HuH-7 (cell line): ENCODE data around the gene ALG11.
"Not testable (repeated sequence)": the region's sequence is repeated elsewhere in the genome, so short reads cannot be mapped to it uniquely, and the experiment has no call there.

Source experiments
- DNase-seq: peaks from one replicate; pipeline ENCODE4 v3.0.0; 2011; ENCODE audit warnings: low spot score

The ALG11 gene, protein sequence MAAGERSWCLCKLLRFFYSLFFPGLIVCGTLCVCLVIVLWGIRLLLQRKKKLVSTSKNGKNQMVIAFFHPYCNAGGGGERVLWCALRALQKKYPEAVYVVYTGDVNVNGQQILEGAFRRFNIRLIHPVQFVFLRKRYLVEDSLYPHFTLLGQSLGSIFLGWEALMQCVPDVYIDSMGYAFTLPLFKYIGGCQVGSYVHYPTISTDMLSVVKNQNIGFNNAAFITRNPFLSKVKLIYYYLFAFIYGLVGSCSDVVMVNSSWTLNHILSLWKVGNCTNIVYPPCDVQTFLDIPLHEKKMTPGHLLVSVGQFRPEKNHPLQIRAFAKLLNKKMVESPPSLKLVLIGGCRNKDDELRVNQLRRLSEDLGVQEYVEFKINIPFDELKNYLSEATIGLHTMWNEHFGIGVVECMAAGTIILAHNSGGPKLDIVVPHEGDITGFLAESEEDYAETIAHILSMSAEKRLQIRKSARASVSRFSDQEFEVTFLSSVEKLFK

DNA sequence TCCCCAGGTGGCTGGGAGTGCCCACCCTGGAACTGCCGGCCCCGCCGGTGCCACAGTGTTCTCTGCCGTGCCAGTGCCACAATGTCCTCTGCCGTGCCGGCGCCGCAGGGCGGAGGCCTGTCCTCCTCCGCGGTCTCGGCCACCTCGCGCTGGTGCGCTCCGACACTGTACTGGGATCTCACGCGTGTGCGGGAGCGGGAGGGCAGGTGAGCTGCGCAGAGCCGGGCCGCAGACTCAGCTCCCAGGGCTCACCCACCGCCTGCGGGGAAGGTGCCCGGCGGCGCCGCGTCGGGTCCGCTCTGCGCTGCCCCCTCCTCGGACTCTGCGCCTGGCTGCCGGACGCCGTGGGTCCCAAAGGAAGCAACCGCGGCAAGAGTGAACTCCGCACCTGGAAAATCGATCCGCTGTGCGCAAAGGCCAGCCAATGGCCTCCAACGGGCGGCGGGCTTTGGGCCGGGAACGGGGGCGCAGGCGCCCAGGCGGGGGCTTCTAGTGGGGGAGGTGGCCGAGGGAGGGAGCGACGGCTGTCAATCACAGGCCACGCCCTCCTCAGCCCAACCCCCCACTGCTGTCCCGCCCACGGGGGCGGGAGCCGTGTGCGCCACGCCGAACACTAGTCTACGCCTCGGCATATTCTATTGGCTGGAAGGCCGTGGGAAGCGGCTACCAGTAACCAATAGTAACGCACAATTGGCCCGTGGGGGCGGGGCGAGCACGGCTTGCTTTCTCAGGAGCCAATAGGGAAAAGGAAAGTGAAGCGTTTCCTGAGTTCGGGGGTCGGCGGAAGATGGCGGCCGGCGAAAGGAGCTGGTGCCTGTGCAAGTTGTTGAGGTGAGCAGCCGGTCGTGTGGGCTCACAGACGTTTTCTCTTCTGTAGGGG lies at the start of gene ALG11:
TSS of gene ALG11 (plus strand) at position 767 of the 880 bp plus-strand sequence. CDS start at position 788, 21 bp downstream.
- DNase-seq: peak; percentile 85

DNA sequence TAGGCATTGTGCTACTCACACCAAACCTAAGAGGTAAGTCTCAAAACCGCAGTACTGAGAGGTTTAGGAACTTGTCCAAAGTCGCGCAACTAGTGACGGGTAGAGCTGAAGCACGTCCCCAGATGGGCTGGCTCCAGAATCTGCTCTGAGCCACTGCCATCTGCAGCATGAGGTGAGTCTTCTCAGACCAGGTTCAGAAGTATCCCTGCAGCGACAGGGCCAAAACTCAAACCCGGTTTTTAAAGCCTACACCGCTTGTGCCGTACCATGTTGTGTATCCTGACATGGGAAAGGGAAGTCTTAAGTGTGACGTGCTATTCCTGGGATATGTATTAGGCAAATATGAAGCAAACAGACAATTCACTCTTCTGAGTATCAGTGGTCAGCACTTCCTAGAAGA lies 46.0 kb upstream of the ALG11 start:
- no peak for DNase-seq

DNA sequence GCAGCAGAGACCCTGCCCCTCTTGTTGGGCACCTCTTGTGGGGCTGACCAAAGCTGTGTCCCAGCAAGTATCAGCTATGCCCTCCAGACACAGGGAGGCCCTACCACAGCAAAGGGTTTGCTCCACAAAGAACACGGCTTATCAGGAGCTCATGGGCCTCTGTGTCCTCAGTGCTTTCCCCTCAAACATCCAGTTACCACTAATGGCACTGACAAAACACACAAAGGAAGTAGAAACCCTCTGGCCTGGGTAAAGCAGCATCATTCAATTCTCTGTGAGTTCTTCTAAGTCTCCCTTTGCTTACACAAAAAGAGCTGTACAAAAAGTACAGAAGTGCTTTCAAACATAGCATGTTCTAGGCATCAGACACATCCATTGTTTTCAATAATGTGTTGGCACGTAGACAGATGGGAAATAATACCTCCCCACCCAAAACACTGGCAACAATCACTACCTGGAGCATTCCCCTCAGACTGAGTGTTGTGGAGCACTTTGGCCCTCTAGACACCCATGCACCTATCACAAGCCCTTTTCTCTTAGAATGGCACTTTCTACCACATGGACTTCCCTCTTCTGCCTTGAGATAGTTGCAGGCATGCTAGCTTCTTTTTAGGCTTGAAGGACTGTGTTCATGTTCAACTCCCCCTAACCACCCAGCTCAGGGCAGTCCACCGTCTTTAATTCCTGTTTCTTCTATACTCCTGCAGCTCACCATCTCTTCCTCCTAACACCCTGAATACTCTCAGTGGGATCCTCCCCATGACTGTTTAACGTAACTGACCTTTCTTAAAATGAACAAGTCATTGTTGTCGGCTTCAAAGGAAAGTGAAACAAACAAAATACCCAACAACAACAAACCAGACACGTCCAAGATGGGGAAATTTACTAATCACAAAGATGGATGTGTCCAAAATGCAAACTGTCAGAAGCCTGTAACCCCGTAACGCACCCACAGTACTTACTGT lies 44.4 kb upstream of the ALG11 start:
- DNase-seq: no peak

DNA sequence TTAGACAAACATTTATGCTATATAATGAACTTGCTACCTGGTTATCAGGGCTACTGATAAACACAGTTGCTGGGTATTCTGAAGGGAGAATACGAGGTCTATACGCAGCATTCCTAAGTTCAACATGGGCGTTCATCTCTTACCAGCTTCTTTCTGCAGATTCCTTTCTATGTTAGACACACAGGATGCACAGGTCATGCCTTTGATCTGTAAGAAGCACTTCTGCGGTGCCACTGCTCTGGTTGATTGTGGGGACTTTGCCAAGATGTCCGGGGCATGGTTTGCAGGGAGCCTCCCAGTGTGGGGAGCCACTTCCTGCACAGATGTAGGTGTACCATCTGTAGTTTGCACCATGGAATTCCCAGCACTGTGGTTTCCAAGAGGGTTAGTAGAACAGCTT lies 41.8 kb upstream of the ALG11 start:
- no peak for DNase-seq

DNA sequence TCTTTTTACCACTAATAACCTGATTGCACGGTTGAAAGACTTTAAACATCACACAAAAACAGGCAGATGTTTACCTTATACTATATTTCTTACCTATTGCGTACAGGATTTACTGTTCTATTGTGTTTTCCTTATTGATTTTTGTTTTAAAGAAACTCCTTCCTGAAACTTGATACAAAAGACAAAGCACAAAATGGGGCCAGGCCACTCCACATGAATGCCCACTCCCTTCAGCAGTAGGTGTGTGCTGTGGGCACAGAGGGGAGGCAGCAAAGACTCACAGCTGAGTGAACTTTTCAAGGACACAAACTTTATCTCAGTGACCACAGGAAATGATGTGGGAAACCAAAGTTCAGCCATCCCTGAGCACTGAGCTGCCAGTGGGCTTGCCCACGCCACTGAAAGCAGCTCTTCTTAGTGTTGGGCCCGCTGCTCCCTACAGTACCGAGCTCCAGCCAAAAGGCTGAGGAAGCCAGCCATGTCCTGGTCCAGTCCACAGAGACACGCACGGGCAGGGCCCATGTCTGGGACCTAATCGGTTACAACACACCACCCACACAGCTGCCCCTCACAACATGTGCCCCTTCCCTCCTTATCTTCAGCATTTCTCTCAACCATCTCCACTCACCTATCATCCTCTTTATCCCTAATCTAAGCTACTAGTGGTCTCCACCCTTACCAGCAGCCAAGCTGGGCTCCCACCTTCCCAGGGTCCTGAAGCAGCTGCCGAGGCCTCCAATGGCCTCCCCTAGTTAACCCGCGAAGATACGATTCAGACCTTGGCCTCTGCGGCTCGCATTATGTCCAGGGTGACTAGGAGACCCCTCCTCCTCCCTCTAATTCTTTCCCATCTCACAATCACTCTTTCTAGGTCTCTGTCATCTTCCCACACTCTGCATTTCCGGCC lies 40.4 kb upstream of the ALG11 start:
- DNase-seq: no peak

DNA sequence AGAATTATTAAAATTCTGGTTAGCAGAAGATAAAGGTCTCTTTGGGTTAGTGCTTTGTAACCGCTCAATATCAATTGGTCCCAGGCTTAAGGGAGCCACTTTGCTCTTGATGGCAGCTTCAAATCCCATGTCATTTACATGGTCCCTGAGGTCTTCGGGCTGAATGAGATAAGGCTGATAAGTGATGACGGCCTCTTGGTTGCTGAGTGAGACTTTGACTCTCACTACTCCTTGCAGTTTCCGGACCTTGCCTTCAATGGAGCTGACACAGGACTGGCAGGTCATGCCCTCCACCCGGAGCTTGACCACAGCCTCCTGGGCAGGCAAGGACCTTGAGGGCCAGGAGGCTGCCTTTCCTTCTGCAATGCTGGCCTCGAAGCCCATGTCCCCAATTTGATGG lies 37.7 kb upstream of the ALG11 start:
- no peak for DNase-seq

DNA sequence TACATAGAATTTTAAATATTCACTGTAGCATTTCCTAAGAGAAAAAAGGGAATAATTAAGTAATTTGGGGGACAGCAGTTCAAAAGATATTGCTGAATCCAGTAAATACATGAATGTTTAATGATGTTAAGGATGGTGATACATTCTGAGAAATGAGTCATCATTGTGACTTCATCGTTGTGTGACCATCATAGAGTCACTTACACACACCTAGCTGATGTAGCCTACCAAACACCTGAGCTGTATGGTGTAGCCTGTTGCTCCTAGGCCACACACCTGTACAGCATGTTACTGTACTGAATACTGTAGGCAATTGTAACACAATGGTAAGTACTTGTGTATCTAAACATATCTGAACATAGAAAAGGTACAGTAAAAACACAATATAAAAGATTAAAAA lies 35.8 kb upstream of the ALG11 start:
- no peak for DNase-seq

DNA sequence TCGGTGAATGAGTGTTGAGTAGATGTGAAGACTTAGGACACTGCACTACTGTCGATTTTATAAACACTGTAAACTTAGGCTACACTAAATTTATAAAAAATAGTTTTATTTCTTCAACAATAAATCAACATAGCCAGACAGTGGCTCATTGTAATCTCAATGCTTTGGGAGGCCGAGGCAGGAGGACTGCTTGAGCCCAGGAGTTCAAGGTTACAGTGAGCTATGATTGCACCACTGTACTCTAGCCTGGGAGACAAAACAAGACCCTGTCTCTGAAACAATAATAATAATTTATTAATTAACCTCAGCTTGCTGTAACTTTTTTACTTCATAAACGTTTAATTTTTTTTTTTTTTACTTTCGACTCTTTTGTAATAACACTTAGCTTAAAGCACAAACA lies 35.3 kb upstream of the ALG11 start:
- no peak for DNase-seq

DNA sequence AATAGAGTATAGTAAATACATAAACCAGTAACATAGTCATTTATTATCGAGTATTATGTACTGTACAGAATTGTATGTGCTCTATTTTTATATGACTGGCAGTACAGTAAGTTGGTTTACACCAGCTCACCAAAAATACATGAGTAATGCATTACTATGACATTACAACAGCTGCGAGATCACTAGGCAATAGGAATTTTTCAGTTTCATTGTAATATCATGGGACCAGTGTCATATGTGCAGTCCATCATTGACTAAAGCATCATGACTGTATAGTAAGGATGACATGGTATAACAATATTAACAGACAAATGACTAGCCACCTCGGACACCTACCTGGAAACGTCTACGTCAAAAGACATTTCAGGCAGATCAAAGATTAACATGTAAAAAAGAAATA lies 34.6 kb upstream of the ALG11 start:
- DNase-seq: no peak

DNA sequence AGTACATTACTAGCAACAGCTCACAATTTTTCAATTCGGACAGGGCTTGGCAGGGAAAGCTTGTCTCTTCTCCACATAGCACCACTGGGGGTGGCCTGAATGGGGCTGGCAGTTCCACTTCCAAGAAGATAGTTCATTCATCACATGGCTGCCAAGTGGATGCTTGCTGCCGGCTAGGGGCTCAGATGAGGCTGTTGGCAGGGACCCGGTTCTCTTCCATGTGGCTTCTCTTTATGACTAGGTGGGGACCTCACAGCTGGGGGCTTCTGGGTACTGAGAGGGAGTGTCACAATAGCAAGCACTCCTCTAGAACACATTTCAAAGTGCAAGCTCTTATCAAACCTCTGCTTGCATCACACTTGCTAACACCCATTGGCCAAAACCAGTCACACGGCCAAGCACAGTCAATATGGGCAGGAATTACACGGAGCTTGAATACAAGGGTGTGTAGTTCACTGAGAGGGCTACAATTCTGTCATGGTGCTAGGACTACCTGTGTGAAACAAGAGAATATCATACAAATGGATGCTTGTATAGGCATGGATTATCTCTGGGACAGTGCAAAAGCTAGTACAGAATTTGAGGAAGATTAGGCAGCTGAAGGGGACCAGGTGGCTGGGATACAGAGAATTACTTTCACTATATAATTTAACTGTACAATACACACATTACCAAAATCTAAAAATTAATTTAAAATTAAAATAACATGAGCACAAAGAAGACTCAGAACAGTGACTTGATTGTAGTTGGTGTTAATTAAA lies 33.2 kb upstream of the ALG11 start:
- peak; percentile 58 for DNase-seq

DNA sequence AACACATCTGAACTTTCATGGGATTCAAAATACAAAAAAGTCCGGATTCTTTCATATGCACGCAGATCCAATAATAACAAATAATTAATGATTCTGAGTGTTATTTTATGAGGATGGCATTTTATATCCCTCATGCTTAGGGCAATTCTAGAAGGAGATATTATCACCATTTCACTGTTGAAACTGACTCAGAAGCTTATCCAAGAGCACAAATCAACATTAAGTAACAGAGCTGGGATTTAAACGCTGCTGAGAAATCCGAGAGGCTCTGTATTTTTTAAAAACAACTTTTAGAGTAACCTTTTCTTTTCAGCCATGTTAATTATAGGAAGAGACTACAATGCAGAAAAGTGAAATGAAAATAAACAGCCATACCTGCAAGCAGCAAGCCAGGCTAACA lies 31.3 kb upstream of the ALG11 start:
- no peak for DNase-seq

DNA sequence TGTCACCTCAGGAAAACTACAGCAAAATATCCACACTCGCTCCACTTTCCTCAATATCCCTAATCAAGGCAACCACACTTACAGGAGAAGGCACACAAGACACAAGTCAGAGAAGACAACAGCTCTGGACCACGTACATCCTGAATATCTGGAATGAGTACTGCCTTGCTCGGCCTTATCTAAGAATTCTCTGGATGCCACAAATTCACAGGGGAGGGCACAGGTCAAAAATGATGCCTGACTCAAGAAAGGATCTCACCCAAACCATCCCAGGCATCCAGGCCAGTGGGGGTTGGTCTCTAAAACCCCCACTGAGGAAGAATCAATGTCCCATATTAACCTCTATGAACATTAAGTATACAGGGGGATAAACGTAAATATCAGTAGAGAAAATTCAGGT lies 30.8 kb upstream of the ALG11 start:
- no peak for DNase-seq

DNA sequence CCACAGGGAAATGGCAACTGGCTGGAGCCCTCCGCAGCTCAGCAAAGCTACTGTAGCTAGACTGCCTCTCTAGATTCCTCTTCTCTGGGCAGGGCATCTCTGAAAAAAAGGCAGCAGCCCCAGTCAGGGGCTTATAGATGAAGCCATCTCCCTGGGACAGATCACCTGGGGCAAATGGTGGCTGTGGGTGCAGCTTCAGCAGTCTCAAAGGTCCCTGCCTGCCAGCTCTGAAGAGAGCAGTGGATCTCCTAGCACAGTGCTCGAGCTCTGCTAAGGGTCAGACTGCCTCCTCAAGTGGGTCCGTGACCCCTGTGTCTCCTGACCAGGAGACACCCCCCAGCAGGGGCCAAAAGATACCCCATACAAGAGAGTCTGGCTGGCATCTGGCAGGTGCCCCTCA lies 28.9 kb upstream of the ALG11 start:
- not testable (repeated sequence) for DNase-seq

DNA sequence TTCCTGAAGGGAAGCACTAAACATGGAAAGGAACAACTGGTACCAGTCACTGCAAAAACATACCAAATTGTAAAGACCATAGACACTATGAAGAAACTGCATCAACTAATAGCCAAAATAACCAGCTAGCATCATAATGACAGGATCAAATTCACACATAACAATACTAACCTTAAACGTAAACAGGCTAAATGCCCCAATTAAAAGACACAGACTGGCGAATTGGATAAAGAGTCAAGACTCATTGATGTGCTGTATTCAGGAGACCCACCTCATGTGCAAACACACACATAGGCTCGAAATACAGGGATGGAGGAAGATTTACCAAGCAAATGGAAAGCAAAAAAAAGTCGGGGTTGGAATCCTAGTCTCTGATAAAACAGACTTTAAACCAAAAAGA lies 27.3 kb upstream of the ALG11 start:
- not testable (repeated sequence) for DNase-seq

DNA sequence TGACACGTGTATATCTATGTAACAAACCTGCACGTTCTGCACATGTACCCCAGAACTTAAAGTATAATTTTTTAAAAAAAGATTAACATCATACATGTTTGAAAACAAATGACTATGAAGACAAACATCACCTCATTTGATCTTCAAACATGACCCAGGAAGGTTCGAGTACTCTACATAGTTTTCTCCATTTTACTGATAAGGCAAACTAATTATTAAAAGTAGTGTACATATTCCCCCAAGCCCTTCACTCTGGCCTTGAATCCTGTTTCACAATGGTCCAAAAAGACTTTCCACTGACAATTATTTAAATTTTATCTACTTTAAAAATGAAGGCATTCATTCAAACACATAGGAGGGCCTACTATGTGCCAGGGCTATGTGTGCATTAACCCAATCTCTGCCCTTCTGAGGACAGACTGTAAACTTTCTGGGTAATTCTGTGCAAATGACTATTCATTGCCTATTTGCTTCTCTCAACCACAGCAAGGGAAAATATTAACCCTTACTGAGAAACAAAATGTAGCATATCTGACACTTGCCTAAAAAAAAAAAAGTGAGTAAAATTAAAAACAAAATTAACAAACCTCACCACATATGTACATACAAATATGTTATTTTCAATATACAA lies 23.1 kb upstream of the ALG11 start:
- DNase-seq: no peak

DNA sequence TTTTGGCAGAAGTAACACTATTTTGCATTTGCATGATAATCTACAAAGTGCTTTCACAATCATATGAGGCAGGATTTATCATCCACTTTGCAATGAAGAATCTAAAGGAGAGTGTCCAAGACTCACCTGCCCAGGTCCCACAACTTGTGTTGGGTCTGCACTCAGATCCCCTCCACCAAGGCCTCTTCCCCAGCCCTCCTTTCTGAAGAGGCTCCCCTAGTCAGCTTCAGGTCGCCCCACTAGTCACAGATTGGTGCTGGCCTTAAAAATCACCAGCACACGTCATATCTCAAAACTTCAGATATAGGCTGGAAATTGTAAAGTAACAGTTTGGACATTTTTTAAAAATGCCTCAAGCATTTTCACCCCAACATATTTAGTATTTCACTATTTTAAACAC lies 18.5 kb upstream of the ALG11 start:
- no peak for DNase-seq

DNA sequence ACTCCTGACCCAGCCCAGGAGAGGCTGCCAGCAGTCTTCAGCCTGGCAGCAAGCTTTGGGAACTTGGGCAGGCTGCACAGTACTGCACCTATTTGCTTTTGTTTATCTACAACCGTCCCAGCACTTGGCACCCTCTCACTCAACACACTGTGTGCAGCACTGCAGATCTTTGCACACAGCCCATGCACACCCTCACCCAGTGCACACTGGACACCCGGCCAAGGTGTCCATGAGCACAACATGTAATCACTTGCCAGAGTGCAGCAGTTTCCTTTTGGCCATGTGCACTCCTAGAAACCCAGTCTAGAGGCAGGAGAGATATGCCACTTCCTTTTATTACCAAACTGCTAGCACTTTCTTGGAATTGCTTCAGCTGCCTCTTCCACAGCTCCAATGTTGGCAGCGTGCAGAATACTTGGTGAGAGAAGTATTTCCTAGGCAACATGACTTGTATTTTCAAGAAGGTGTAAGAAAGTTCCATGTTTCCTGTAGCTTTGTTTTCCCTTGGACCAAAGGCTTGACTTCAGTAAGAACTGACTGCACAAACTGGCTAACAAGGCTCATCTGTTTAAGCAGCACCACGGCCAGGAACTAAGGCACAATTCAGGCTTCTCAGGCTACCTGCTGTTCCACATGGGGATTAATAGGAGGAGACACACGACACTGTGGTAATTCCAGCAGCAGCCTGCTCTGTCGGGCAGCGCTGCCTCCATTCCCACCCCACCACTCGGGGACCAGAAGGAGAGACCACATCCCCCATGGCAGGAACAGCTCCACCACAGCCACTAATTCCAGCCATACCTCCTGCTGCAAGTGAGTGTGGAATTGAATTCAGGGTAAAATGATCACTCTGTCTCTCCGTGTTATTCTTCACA lies 16.3 kb upstream of the ALG11 start:
- no peak for DNase-seq

DNA sequence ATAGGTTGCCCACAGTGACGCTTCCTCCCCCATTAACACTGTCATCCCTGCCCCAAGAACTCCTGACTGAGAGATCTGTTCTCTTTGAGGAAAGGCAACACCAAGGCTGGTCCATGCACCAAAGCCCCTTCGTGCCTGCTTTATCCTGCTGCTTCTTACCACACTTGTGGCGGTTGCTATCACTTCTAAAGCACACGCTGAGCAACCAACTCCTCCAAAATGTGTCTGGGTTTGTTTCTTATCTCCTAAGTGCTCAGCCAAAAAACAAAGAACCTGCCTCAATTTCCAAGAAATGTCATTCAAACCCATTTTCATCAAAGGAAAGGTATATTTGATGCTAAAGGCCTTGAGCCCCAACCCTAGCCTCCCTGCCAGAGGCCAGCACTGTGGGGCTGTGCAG lies 15.6 kb upstream of the ALG11 start:
- DNase-seq: no peak

DNA sequence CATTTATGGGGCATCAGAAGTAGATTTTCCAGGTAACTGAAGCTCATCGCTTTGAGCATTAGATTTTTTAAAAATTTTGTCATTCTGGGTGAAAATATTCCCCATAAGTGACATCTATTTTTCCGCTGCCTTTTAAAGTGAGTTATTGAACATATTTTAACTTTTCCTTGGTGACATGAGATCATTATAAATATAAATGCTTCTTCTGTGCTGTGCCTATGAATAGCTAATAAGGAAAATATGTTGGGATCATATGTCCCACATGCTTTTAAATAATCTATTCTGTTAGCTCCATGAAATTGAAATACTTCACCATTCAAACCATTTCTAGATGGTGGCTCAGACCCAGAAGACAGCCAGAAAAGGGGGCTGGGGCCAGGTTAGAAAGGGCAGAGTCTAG lies 15.0 kb upstream of the ALG11 start:
- no peak for DNase-seq
